GM12878 (cell line): ENCODE results near the gene SDK2. TPM values are rescaled to one million over a fixed set of nuclear protein-coding genes. Genes with fewer than 3 reads are reported as not detected.

Experiments
- ATAC-seq: fragments of 200-7000 bp; cut with Tn5 transposase; 3 replicates; pipeline ENCODE4 v1.9.1; 2020; ENCODE audit warnings: mild to moderate bottlenecking, moderate library complexity
- BruUV-seq: library from RNA; stranded (reverse); fragments of 400-500 nt; replicated peaks from 2 replicates; lab custom pipeline; 2021; lab: Mats Ljungman, UMichigan
- CTCF ChIA-PET: fragments of 300-600 bp; sonication (Branson Sonifier 250); formaldehyde crosslinking; extraction: SDS; loops from one replicate; lab custom pipeline; 2021; ENCODE audit warnings: inconsistent platforms; lab: Yijun Ruan, JAX
- POLR2A ChIA-PET: fragments of 350-600 bp; formaldehyde crosslinking; extraction: SDS; loops from one replicate; lab custom pipeline; 2021; ENCODE audit warnings: inconsistent platforms; lab: Charles Lee
- RAD21 ChIA-PET: fragments of 300-600 bp; sonication (Branson Sonifier 250); formaldehyde crosslinking; loops from one replicate; lab custom pipeline; 2023; ENCODE audit warnings: antibody characterized with exemption; ENCODE audit not compliant: unreplicated experiment; lab: Charles Lee
- SMC1A ChIA-PET: fragments of 300-600 bp; sonication (Branson Sonifier 250); formaldehyde crosslinking; loops from one replicate; lab custom pipeline; 2023; ENCODE audit not compliant: unreplicated experiment, uncharacterized antibody; lab: Charles Lee
- DNase-seq: peaks from one replicate; pipeline ENCODE4 v3.0.0-alpha.2; 2011; ENCODE audit warnings: low read depth, low spot score
- FAIRE-seq: peaks from 3 replicates; lab custom pipeline; 2011; peaks lifted over from hg19 to GRCh38; lab: Jason Lieb, UNC
- H2AFZ ChIP-seq: 2 replicates; pipeline ENCODE4 v1.6.0; 2011; ENCODE audit warnings: low read depth, low read length, control low read depth; ENCODE audit not compliant: control insufficient read depth
- H3K27ac ChIP-seq: 2 replicates; pipeline ENCODE4 v1.5.1; 2011; ENCODE audit warnings: control low read depth; ENCODE audit not compliant: control insufficient read depth, insufficient read depth
- H3K27me3 ChIP-seq, 2 experiments: replicated peaks in 1 of 2; 2 replicates each; pipeline versions ENCODE4 v1.6.0 to v1.6.1; 2011; ENCODE audit warnings: low read length in 1 of 2; ENCODE audit not compliant: control insufficient read depth in 2 of 2, insufficient read depth in 2 of 2
- H3K36me3 ChIP-seq, 2 experiments: 2 replicates each; pipeline ENCODE4 v1.5.1; 2011; ENCODE audit warnings: low read length in 1 of 2; ENCODE audit not compliant: control insufficient read depth in 2 of 2, insufficient read depth in 2 of 2
- H3K4me1 ChIP-seq: 2 replicates; pipeline ENCODE4 v1.6.1; 2011; ENCODE audit warnings: mild to moderate bottlenecking, low read length, moderate library complexity, mixed read lengths; ENCODE audit not compliant: control insufficient read depth, insufficient read depth
- H3K4me2 ChIP-seq: 2 replicates; pipeline ENCODE4 v1.6.0; 2011; ENCODE audit warnings: control low read depth; ENCODE audit not compliant: control insufficient read depth, insufficient read depth
- H3K4me3 ChIP-seq: fragments of 200-600 bp; sonication (generic); 2 replicates; pipeline ENCODE4 v1.5.1; 2016
- H3K79me2 ChIP-seq: 2 replicates; pipeline ENCODE4 v1.6.0; 2011; ENCODE audit warnings: low read length; ENCODE audit not compliant: control insufficient read depth, insufficient read depth
- H3K9ac ChIP-seq: 2 replicates; pipeline ENCODE4 v1.8.0; 2011; ENCODE audit warnings: low read length, control low read depth, mixed read lengths; ENCODE audit not compliant: control insufficient read depth, insufficient read depth
- H3K9me3 ChIP-seq: replicated peaks from 3 replicates; pipeline ENCODE4 v1.5.1; 2011; ENCODE audit warnings: mild to moderate bottlenecking, low read length; ENCODE audit not compliant: control insufficient read depth, insufficient read depth
- H4K20me1 ChIP-seq: 2 replicates; pipeline ENCODE4 v1.6.0; 2011; ENCODE audit not compliant: control insufficient read depth, insufficient read depth
- BCL3 ChIP-seq: IDR thresholded peaks from 2 replicates; pipeline ENCODE4 v1.6.1; 2011; ENCODE audit warnings: borderline replicate concordance, low read depth, mild to moderate bottlenecking, moderate library complexity, low read length; ENCODE audit not compliant: insufficient read depth, poor library complexity, severe bottlenecking
- BCLAF1 ChIP-seq: fragments of 450-650 bp; IDR thresholded peaks from 2 replicates; pipeline ENCODE4 v1.6.1; 2017; ENCODE audit warnings: antibody characterized with exemption, mild to moderate bottlenecking, moderate library complexity
- CBFB ChIP-seq: IDR thresholded peaks from 2 replicates; pipeline ENCODE4 v1.6.1; 2016; ENCODE audit warnings: antibody characterized with exemption, low read depth
- EED ChIP-seq: sonication (generic); IDR thresholded peaks from 2 replicates; pipeline ENCODE4 v1.6.1; 2016; ENCODE audit warnings: antibody characterized with exemption, low read depth
- IRF5 ChIP-seq: fragments of 450-650 bp; IDR thresholded peaks from 2 replicates; pipeline ENCODE4 v1.6.1; 2017; ENCODE audit warnings: borderline replicate concordance
- PAX5 ChIP-seq: IDR thresholded peaks from 2 replicates; pipeline ENCODE4 v1.6.1; 2011; ENCODE audit warnings: low read depth, low read length, borderline replicate concordance
- RCOR1 ChIP-seq: conservative IDR thresholded peaks from 2 replicates; pipeline ENCODE4 v1.6.1; 2012; ENCODE audit warnings: low read depth, low read length, improper control_type of control experiment
- SMC3 ChIP-seq: IDR thresholded peaks from 2 replicates; pipeline ENCODE4 v1.6.1; 2011; ENCODE audit warnings: low read length, improper control_type of control experiment, borderline replicate concordance
- STAT3 ChIP-seq: IDR thresholded peaks from 2 replicates; pipeline ENCODE4 v1.6.1; 2011; ENCODE audit warnings: low read depth, low read length, improper control_type of control experiment
- ZBED1 ChIP-seq: IDR thresholded peaks from 2 replicates; pipeline ENCODE4 v1.6.1; 2016; ENCODE audit warnings: borderline replicate concordance
- WGBS: methylation state at CpG from one replicate; pipeline ENCODE4 v1.1.6; 2016; ENCODE audit warnings: low lambda C conversion rate; ENCODE audit not compliant: insufficient replicate concordance, insufficient coverage; ENCODE audit errors: missing lambda C conversion rate; 5-methylcytosine and 5-hydroxymethylcytosine counted together
- in situ Hi-C: fragments of 300-500 bp; cut with MboI; formaldehyde crosslinking; loops from 9 replicates; pipeline ENCODE4 v1.14.3; 2018; ENCODE audit warnings: mixed read lengths
- intact Hi-C: fragments of 100-400 bp; cut with micrococcal nuclease; formaldehyde crosslinking; loops from one replicate; pipeline ENCODE4 v1.14.2; 2022; ENCODE audit not compliant: unreplicated experiment
- polyA plus RNA-seq, 11 experiments: library from polyadenylated mRNA; depleted of rRNA in 4 of 11; unstranded in 6 of 11; stranded (reverse) in 5 of 11; fragments of >200 nt; fragmentation: Nextera tagmentation in 4 of 11; fragmentation: Illumina TruSeq in 1 of 11; extraction: Ambion mirVana in 4 of 11; extraction: Trizol in 1 of 11; gene quantifications; 1 replicate in 1 of 11; 2 replicates in 10 of 11; pipeline versions ENCODE4 v1.2.1 to v1.2.3, GENCODE V29; 2011 to 2016; ENCODE audit warnings: inconsistent platforms in 2 of 11, missing spikeins in 2 of 11, low read depth in 1 of 11
- total RNA-seq, 4 experiments: library from RNA; depleted of rRNA in 3 of 4; stranded (reverse); fragments of >200 nt in 3 of 4; fragmentation: Illumina TruSeq in 1 of 4; extraction: Trizol in 1 of 4; gene quantifications; 2 replicates each; pipeline versions ENCODE4 v1.2.1 to v1.2.3, GENCODE V29; 2013 to 2021

Gene SDK2
- total and polyA plus RNA-seq, 10 of the 15 experiments (the other 5 are each of a cell fraction or from before 2014, with no cell fraction given): 0.03 to 0.08 (median 0.03) TPM; not detected in 7

- TF ChIP-seq IRF5: no peak
- no peak for TF ChIP-seq STAT3
- no peak for TF ChIP-seq ZBED1
These were observed 97.3 kb downstream of the SDK2 start (continued) for GRCh38 chr17:73546770-73547536.

GRCh38 chr17:73546114-73546513 lies 98.1 kb downstream of the SDK2 start:
- no peaks in the 10 kb centered on the region for H3K36me3 ChIP-seq
- no peak overlapping the region for H3K4me2 ChIP-seq
- 18% methylated on average over 9 of the region's 11 CpGs for WGBS
- TF ChIP-seq BCLAF1 (no peak), EED (no peak), SMC3 (no peak), CBFB (no peak), PAX5 (no peak), BCL3 (no peak), RCOR1 (no peak)
- ATAC-seq (no peak), FAIRE-seq (no peak), DNase-seq (no peak)
- H3K27me3 ChIP-seq: peaks cover 3 to 4% of the 10 kb centered on the region in 2 experiments; a peak in 3 of 4 replicates
- SMC1A ChIA-PET: no interaction called here
- no TSS peak for BruUV-seq
- H3K9ac ChIP-seq: no peak overlapping the region
- H3K79me2 ChIP-seq: no peaks in the 10 kb centered on the region
- no peak overlapping the region for H3K27ac ChIP-seq
- H3K4me3 ChIP-seq: no peak overlapping the region
- no peaks in the 10 kb centered on the region for H4K20me1 ChIP-seq
- RAD21 ChIA-PET: no interaction called here
- no peak overlapping the region for H2AFZ ChIP-seq
- intact Hi-C loops: no loop called here
- POLR2A ChIA-PET: no interaction called here
- no peaks in the 10 kb centered on the region for H3K9me3 ChIP-seq
- CTCF ChIA-PET: no interaction called here
- in situ Hi-C loops: no loop called here
- H3K4me1 ChIP-seq: no peaks in the 10 kb centered on the region
